H1 (cell line): ENCODE data around the gene ITGB5.

ENCODE experiments used
- CTCF ChIP-seq, 3 experiments: IDR thresholded peaks; 1 replicate in 2 of 3; 2 replicates in 1 of 3; pipeline versions ENCODE4 v1.5.1 to v1.6.1; 2011; ENCODE audit warnings: low read length in 3 of 3, mild to moderate bottlenecking in 3 of 3, inconsistent platforms in 2 of 3, low read depth in 1 of 3, moderate library complexity in 1 of 3; ENCODE audit not compliant: insufficient read depth in 1 of 3; ENCODE audit errors: control extremely low read depth in 1 of 3
- EP300 ChIP-seq, 2 experiments: IDR thresholded peaks; 1 replicate in 1 of 2; 2 replicates in 1 of 2; pipeline ENCODE4 v1.6.1; 2011 to 2012; ENCODE audit warnings: low read depth in 2 of 2, low read length in 2 of 2, mild to moderate bottlenecking in 2 of 2, borderline replicate concordance in 1 of 2, inconsistent platforms in 1 of 2, moderate library complexity in 1 of 2
- RFX5 ChIP-seq: IDR thresholded peaks from 2 replicates; pipeline ENCODE4 v1.6.1; 2011; ENCODE audit warnings: low read depth, low read length, improper control_type of control experiment, borderline replicate concordance
- SP2 ChIP-seq: IDR thresholded peaks from 2 replicates; pipeline ENCODE4 v1.6.1; 2012; ENCODE audit warnings: mild to moderate bottlenecking, low read length, inconsistent platforms
- SRF ChIP-seq: IDR thresholded peaks from 2 replicates; pipeline ENCODE4 v1.6.1; 2011; ENCODE audit warnings: mild to moderate bottlenecking, low read depth, low read length, moderate library complexity
- TEAD4 ChIP-seq: IDR thresholded peaks from 2 replicates; pipeline ENCODE4 v1.6.1; 2012; ENCODE audit warnings: low read depth, low read length, inconsistent platforms, mixed read lengths

- TF ChIP-seq CTCF (IDR thresholded peaks at IDR 0.05; ENCODE audit: control extremely low read depth in 1 of 3, insufficient read depth in 1 of 3, low read depth in 1 of 3, low read length in 3 of 3) (no peak), TEAD4 (no peak), SP2 (no peak), EP300 (IDR thresholded peaks at IDR 0.05; ENCODE audit: borderline replicate concordance in 1 of 2, low read depth in 2 of 2, low read length in 2 of 2) (no peak), RFX5 (no peak), SRF (no peak)
These were observed 39.3 kb downstream of the ITGB5 start for GRCh38 chr3:124847863-124848262.
